ENCODE data around the gene MYH9. TPM values are rescaled to one million over a fixed set of nuclear protein-coding genes. Genes with fewer than 3 reads are reported as not detected.

The MYH9 gene
- total RNA-seq, 6 experiments from 2014 or later, result 881 to 1,084 (median 937) TPM

DNA sequence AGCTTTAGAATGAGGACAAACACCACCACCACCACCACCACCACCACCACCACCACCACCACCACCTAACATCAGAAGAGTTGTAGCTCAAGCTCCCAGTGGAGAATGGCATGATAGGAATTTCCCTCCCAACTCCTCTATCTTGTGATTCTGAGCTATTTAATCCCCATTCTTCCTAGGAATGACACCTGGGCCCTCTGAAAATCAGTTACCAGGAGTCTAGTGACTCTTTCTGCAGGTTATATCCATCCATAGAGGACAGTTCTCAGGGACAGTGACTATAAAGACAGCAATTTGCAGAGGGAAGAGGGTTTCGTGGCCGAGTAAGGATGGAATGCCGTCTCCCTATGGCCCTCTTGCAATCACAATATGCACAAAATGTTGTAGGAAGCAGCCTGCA is 27.8 kb downstream of the MYH9 start:
- H3K4me3 Mint-ChIP-seq, result peak overlapping the region; percentile 83

DNA sequence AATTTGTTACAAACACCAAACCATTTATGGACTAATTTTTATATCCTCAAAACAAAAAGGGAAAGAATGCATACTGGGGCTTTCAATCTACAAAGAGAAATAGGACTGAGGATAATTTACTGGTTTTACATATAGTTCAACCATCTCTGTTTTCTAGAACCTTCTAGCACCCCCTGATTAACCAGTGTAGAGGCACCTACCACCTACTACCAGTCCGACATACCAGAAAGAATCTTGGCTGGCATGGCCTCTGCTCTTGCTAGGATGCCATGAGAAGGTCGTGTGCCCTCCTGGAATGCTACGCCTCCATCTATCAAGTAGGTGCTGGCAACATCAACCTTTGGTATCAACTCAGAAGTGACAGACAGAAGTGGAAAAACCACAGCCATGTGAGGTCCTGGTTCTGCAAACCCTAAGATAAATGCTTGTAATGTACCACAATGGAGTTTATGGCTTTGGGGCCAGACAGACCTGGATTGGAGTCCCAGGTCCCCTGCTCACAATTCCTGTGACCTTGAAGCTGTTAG is 28.2 kb downstream of the MYH9 start:
- TF ChIP-seq, protein P1, sequence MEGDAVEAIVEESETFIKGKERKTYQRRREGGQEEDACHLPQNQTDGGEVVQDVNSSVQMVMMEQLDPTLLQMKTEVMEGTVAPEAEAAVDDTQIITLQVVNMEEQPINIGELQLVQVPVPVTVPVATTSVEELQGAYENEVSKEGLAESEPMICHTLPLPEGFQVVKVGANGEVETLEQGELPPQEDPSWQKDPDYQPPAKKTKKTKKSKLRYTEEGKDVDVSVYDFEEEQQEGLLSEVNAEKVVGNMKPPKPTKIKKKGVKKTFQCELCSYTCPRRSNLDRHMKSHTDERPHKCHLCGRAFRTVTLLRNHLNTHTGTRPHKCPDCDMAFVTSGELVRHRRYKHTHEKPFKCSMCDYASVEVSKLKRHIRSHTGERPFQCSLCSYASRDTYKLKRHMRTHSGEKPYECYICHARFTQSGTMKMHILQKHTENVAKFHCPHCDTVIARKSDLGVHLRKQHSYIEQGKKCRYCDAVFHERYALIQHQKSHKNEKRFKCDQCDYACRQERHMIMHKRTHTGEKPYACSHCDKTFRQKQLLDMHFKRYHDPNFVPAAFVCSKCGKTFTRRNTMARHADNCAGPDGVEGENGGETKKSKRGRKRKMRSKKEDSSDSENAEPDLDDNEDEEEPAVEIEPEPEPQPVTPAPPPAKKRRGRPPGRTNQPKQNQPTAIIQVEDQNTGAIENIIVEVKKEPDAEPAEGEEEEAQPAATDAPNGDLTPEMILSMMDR (IDR thresholded peaks at IDR 0.05), result no peak
- DNase-seq, result no peak
- Mint-ChIP-seq H3K4me3 (peak overlapping the region; percentile 83), H3K27ac (peak overlapping the region; percentile 83), H3K9me3 (no peaks in the 10 kb centered on the region; the same call in 1 of the 2 replicates), H3K4me1 (ENCODE audit: low read depth) (peaks cover 99% of the 10 kb centered on the region), H3K27me3 (ENCODE audit: insufficient read depth) (peaks cover 21% of the 10 kb centered on the region), H3K36me3 (ENCODE audit: low read depth) (peaks cover 60% of the 10 kb centered on the region)

More for the DNA sequence above, 27.8 kb downstream of the MYH9 start:
- TF ChIP-seq, protein P1 (IDR thresholded peaks at IDR 0.05), result no peak
- peaks cover 18% of the 10 kb centered on the region for H3K27me3 Mint-ChIP-seq (ENCODE audit: insufficient read depth)
- peak overlapping the region; percentile 83 for H3K27ac Mint-ChIP-seq
- H3K4me1 Mint-ChIP-seq (ENCODE audit: low read depth), result peaks cover 99% of the 10 kb centered on the region
- peaks cover 57% of the 10 kb centered on the region for H3K36me3 Mint-ChIP-seq (ENCODE audit: low read depth)
- no peaks in the 10 kb centered on the region; the same call in 1 of the 2 replicates for H3K9me3 Mint-ChIP-seq
- no peak for DNase-seq

GRCh38 chr22:36358533-36359469 is 29.0 kb downstream of the MYH9 start:
- Mint-ChIP-seq H3K4me1 (ENCODE audit: low read depth) (peaks cover 98% of the 10 kb centered on the region), H3K4me3 (peak overlapping the region; percentile 83), H3K36me3 (ENCODE audit: low read depth) (peaks cover 54% of the 10 kb centered on the region), H3K27me3 (ENCODE audit: insufficient read depth) (peaks cover 23% of the 10 kb centered on the region), H3K9me3 (no peaks in the 10 kb centered on the region; the same call in 1 of the 2 replicates), H3K27ac (peak overlapping the region; percentile 83)
- no peak for DNase-seq
- TF ChIP-seq, protein P1 (IDR thresholded peaks at IDR 0.05), result no peak

GRCh38 chr22:36356708-36357624 is 30.8 kb downstream of the MYH9 start:
- peaks cover 30% of the 10 kb centered on the region for H3K27me3 Mint-ChIP-seq (ENCODE audit: insufficient read depth)
- no peak for DNase-seq
- H3K9me3 Mint-ChIP-seq, result peaks cover 3% of the 10 kb centered on the region; the same call in 1 of the 2 replicates
- H3K27ac Mint-ChIP-seq, result peak overlapping the region; percentile 88
- H3K4me1 Mint-ChIP-seq (ENCODE audit: low read depth), result peaks cover 98% of the 10 kb centered on the region
- peak overlapping the region; percentile 71 for H3K4me3 Mint-ChIP-seq
- TF ChIP-seq, protein P1 (IDR thresholded peaks at IDR 0.05), result no peak
- H3K36me3 Mint-ChIP-seq (ENCODE audit: low read depth), result peaks cover 52% of the 10 kb centered on the region

- DNase-seq, result no peak
- Mint-ChIP-seq H3K4me1 (ENCODE audit: low read depth) (peaks cover 98% of the 10 kb centered on the region), H3K27me3 (ENCODE audit: insufficient read depth) (peaks cover 32% of the 10 kb centered on the region), H3K4me3 (peak overlapping the region; percentile 79), H3K9me3 (peaks cover 5% of the 10 kb centered on the region; the same call in 1 of the 2 replicates), H3K27ac (peak overlapping the region; percentile 88), H3K36me3 (ENCODE audit: low read depth) (peaks cover 52% of the 10 kb centered on the region)
- TF ChIP-seq, protein P1 (IDR thresholded peaks at IDR 0.05), result no peak
Observed at GRCh38 chr22:36355894-36356293, 31.9 kb downstream of the MYH9 start.
